Nephron progenitor cell (in vitro differentiated cells): ENCODE results near the gene TLCD5.

Experiments
- DNase-seq: peaks from one replicate; pipeline ENCODE4 v3.0.0; 2021
- H3K27ac Mint-ChIP-seq: 2 replicates; pipeline ENCODE4 v1.8.0; 2021; ENCODE audit warnings: mild to moderate bottlenecking, moderate library complexity, mixed read lengths
- H3K27me3 Mint-ChIP-seq: 2 replicates; pipeline ENCODE4 v1.8.0; 2021; ENCODE audit warnings: mild to moderate bottlenecking, low read depth, mixed read lengths; ENCODE audit not compliant: poor library complexity
- H3K36me3 Mint-ChIP-seq: 2 replicates; pipeline ENCODE4 v1.8.0; 2021; ENCODE audit warnings: low read depth, mixed read lengths
- H3K4me1 Mint-ChIP-seq: 2 replicates; pipeline ENCODE4 v1.8.0; 2021; ENCODE audit warnings: mixed read lengths
- H3K4me3 Mint-ChIP-seq: 2 replicates; pipeline ENCODE4 v1.8.0; 2021; ENCODE audit warnings: mild to moderate bottlenecking, moderate library complexity, mixed read lengths
- H3K9me3 Mint-ChIP-seq: 2 replicates; pipeline ENCODE4 v1.8.0; 2021; ENCODE audit warnings: mild to moderate bottlenecking, moderate library complexity, mixed read lengths
- TF ChIP-seq, protein P1 (sequence below): fragments of 200-600 bp; sonication (generic); IDR thresholded peaks from 2 replicates; pipeline ENCODE4 v1.5.0; 2021; ENCODE audit warnings: antibody characterized with exemption

The TLCD5 gene

DNA sequence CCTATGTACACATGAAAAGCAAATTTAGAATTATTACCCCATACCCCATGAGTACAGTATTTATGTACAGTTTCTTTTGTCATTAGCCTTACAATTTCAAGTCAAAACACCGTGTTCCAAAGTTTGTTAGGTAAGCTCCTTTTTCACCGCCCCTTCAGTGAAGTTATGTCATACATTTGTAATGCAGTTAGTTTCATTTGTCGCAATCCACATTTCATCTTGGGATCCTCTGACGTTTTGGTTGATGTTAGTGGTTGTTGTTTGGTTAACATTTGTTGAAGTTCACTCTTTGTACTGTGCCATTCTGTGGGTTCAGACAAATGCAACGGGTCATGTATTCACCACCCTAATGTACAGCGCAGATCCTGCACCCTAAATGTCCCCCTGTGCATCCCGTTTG is 56.3 kb downstream of the TLCD5 start:
- Mint-ChIP-seq H3K4me3 (no peak overlapping the region), H3K4me1 (no peaks in the 10 kb centered on the region), H3K9me3 (peaks cover 73% of the 10 kb centered on the region), H3K27me3 (peaks cover 7% of the 10 kb centered on the region), H3K36me3 (peaks cover 72% of the 10 kb centered on the region), H3K27ac (no peak overlapping the region)
- no peak for DNase-seq
- TF ChIP-seq, protein P1, sequence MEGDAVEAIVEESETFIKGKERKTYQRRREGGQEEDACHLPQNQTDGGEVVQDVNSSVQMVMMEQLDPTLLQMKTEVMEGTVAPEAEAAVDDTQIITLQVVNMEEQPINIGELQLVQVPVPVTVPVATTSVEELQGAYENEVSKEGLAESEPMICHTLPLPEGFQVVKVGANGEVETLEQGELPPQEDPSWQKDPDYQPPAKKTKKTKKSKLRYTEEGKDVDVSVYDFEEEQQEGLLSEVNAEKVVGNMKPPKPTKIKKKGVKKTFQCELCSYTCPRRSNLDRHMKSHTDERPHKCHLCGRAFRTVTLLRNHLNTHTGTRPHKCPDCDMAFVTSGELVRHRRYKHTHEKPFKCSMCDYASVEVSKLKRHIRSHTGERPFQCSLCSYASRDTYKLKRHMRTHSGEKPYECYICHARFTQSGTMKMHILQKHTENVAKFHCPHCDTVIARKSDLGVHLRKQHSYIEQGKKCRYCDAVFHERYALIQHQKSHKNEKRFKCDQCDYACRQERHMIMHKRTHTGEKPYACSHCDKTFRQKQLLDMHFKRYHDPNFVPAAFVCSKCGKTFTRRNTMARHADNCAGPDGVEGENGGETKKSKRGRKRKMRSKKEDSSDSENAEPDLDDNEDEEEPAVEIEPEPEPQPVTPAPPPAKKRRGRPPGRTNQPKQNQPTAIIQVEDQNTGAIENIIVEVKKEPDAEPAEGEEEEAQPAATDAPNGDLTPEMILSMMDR = no peak
